ENCODE data around the gene CCSAP. TPM values are rescaled to one million over a fixed set of nuclear protein-coding genes. Genes with fewer than 3 reads are reported as not detected.
A peak's percentile ranks its signal among the peaks of the same experiment; 100 is the strongest.

The CCSAP gene
- total and polyA plus RNA-seq, 2 of the 13 experiments (the other 11 are each of a cell fraction or from before 2014, with no cell fraction given): 3.7 to 9.0 TPM

DNA sequence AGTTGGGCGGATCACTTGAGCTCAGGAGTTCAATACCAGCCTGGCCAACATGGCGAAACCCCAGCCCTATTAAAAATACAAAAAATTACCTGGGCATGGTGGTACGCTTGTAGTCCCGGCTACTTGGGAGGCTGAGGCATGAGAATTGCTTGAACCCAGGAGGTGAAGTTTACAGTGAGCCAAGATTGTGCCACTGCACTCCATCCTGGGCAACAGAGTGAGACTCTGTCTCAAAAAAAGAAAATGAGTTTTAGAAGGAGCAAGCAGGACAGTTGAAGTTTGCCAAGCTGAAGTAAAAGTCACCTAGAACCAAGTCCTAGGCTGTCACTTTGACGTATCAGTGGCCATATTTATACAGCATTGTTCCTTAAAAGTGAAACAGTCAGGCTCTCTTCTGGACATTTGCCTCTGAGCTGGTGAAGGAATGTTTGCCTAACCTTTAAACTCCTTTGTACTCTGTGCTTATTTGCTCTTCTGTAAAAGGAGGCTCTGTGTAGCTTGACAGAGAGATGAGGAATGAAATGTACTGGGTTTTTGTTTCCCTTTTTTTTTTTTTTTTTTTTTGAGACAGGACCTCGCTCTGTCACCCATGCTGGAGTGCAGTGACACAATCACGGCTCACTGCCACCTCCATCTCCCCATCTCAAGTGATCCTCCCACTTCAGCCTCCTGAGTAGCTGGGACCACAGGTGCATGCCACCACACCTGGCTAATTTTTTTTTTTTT, 69.2 kb downstream of the CCSAP start (continued):
- TF ChIP-seq, protein P1, sequence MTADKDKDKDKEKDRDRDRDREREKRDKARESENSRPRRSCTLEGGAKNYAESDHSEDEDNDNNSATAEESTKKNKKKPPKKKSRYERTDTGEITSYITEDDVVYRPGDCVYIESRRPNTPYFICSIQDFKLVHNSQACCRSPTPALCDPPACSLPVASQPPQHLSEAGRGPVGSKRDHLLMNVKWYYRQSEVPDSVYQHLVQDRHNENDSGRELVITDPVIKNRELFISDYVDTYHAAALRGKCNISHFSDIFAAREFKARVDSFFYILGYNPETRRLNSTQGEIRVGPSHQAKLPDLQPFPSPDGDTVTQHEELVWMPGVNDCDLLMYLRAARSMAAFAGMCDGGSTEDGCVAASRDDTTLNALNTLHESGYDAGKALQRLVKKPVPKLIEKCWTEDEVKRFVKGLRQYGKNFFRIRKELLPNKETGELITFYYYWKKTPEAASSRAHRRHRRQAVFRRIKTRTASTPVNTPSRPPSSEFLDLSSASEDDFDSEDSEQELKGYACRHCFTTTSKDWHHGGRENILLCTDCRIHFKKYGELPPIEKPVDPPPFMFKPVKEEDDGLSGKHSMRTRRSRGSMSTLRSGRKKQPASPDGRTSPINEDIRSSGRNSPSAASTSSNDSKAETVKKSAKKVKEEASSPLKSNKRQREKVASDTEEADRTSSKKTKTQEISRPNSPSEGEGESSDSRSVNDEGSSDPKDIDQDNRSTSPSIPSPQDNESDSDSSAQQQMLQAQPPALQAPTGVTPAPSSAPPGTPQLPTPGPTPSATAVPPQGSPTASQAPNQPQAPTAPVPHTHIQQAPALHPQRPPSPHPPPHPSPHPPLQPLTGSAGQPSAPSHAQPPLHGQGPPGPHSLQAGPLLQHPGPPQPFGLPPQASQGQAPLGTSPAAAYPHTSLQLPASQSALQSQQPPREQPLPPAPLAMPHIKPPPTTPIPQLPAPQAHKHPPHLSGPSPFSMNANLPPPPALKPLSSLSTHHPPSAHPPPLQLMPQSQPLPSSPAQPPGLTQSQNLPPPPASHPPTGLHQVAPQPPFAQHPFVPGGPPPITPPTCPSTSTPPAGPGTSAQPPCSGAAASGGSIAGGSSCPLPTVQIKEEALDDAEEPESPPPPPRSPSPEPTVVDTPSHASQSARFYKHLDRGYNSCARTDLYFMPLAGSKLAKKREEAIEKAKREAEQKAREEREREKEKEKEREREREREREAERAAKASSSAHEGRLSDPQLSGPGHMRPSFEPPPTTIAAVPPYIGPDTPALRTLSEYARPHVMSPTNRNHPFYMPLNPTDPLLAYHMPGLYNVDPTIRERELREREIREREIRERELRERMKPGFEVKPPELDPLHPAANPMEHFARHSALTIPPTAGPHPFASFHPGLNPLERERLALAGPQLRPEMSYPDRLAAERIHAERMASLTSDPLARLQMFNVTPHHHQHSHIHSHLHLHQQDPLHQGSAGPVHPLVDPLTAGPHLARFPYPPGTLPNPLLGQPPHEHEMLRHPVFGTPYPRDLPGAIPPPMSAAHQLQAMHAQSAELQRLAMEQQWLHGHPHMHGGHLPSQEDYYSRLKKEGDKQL (CRISPR knock-in tag; IDR thresholded peaks at IDR 0.05; ENCODE audit: low read depth): peak; percentile 68
- no peak for TF ChIP-seq KLF13 (CRISPR knock-in tag; IDR thresholded peaks at IDR 0.05)
- peak; percentile 69; the same call in 1 of the 2 replicates for TF ChIP-seq SIX1 (CRISPR knock-in tag; IDR thresholded peaks at IDR 0.05; ENCODE audit: borderline replicate concordance)
- no peak for TF ChIP-seq ZNF841 (CRISPR knock-in tag; IDR thresholded peaks at IDR 0.05; ENCODE audit: borderline replicate concordance)
- peak; percentile 89 for TF ChIP-seq HDAC2 (CRISPR knock-in tag; IDR thresholded peaks at IDR 0.05)
- TF ChIP-seq, protein P2, sequence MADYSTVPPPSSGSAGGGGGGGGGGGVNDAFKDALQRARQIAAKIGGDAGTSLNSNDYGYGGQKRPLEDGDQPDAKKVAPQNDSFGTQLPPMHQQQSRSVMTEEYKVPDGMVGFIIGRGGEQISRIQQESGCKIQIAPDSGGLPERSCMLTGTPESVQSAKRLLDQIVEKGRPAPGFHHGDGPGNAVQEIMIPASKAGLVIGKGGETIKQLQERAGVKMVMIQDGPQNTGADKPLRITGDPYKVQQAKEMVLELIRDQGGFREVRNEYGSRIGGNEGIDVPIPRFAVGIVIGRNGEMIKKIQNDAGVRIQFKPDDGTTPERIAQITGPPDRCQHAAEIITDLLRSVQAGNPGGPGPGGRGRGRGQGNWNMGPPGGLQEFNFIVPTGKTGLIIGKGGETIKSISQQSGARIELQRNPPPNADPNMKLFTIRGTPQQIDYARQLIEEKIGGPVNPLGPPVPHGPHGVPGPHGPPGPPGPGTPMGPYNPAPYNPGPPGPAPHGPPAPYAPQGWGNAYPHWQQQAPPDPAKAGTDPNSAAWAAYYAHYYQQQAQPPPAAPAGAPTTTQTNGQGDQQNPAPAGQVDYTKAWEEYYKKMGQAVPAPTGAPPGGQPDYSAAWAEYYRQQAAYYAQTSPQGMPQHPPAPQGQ (CRISPR knock-in tag; IDR thresholded peaks at IDR 0.05; ENCODE audit: borderline replicate concordance): no peak
- TF ChIP-seq ZNF33A (CRISPR knock-in tag; IDR thresholded peaks at IDR 0.05; ENCODE audit: borderline replicate concordance): no peak
- TF ChIP-seq ZFP90 (CRISPR knock-in tag; IDR thresholded peaks at IDR 0.05; ENCODE audit: borderline replicate concordance): no peak
- TF ChIP-seq, protein P3, sequence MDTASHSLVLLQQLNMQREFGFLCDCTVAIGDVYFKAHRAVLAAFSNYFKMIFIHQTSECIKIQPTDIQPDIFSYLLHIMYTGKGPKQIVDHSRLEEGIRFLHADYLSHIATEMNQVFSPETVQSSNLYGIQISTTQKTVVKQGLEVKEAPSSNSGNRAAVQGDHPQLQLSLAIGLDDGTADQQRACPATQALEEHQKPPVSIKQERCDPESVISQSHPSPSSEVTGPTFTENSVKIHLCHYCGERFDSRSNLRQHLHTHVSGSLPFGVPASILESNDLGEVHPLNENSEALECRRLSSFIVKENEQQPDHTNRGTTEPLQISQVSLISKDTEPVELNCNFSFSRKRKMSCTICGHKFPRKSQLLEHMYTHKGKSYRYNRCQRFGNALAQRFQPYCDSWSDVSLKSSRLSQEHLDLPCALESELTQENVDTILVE (CRISPR knock-in tag; IDR thresholded peaks at IDR 0.05): 0 out of 2 replicates have a peak, but pooled peaks have one; percentile 44
- TF ChIP-seq SRY (CRISPR knock-in tag; IDR thresholded peaks at IDR 0.05): no peak
- TF ChIP-seq, protein P4, sequence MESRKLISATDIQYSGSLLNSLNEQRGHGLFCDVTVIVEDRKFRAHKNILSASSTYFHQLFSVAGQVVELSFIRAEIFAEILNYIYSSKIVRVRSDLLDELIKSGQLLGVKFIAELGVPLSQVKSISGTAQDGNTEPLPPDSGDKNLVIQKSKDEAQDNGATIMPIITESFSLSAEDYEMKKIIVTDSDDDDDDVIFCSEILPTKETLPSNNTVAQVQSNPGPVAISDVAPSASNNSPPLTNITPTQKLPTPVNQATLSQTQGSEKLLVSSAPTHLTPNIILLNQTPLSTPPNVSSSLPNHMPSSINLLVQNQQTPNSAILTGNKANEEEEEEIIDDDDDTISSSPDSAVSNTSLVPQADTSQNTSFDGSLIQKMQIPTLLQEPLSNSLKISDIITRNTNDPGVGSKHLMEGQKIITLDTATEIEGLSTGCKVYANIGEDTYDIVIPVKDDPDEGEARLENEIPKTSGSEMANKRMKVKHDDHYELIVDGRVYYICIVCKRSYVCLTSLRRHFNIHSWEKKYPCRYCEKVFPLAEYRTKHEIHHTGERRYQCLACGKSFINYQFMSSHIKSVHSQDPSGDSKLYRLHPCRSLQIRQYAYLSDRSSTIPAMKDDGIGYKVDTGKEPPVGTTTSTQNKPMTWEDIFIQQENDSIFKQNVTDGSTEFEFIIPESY (CRISPR knock-in tag; IDR thresholded peaks at IDR 0.05): no peak
- no peak for TF ChIP-seq JUND (CRISPR knock-in tag; IDR thresholded peaks at IDR 0.05)
- no peak for TF ChIP-seq ZFP36L1 (CRISPR knock-in tag; IDR thresholded peaks at IDR 0.05)
- no peak for TF ChIP-seq ZNF550 (CRISPR knock-in tag; IDR thresholded peaks at IDR 0.05; ENCODE audit: borderline replicate concordance)
- TF ChIP-seq, protein P5, sequence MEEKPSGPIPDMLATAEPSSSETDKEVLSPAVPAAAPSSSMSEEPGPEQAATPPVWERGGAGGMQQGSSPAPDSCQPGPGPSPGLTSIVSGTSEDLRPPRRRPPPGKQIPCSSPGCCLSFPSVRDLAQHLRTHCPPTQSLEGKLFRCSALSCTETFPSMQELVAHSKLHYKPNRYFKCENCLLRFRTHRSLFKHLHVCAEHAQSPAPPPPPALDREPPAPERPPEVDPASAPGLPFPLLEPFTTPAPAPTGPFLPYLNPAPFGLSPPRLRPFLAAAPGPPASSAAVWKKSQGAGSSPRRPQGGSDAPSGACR (CRISPR knock-in tag; IDR thresholded peaks at IDR 0.05): no peak
